ENCODE measurements around the gene ADAMTSL1. TPM values are rescaled to one million over a fixed set of nuclear protein-coding genes. Genes with fewer than 3 reads are reported as not detected.

The ADAMTSL1 gene
- total RNA-seq, 6 experiments from 2014 or later = 0.73 to 2.1 (median 0.89) TPM

DNA sequence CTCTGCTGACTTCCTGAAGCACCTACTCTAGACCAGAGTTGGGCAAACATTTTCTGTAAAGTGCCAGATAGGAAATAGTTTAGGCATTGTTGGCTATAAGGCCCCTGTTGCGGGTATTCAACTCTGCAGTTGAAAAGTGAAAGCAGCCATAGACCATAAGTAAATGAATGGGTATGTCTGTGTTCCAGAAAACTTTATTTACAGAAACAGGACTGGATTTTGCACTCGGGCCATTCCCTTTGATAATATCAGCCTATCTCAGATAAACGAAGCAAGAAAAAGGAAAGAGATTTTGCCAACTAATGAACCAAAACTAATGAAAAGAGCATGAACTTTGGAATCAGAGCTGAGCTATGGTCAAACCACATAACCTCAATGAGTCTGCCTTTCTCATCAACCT, 374.7 kb downstream of the ADAMTSL1 start:
- intact Hi-C loops (cut with DNase I) = no loop called here
- no peaks in the 10 kb centered on the region for H3K9me3 ChIP-seq
- H3K27me3 ChIP-seq = no peaks in the 10 kb centered on the region
- no peak for TF ChIP-seq POLR2A (IDR thresholded peaks at IDR 0.05)
- TF ChIP-seq, protein P1, sequence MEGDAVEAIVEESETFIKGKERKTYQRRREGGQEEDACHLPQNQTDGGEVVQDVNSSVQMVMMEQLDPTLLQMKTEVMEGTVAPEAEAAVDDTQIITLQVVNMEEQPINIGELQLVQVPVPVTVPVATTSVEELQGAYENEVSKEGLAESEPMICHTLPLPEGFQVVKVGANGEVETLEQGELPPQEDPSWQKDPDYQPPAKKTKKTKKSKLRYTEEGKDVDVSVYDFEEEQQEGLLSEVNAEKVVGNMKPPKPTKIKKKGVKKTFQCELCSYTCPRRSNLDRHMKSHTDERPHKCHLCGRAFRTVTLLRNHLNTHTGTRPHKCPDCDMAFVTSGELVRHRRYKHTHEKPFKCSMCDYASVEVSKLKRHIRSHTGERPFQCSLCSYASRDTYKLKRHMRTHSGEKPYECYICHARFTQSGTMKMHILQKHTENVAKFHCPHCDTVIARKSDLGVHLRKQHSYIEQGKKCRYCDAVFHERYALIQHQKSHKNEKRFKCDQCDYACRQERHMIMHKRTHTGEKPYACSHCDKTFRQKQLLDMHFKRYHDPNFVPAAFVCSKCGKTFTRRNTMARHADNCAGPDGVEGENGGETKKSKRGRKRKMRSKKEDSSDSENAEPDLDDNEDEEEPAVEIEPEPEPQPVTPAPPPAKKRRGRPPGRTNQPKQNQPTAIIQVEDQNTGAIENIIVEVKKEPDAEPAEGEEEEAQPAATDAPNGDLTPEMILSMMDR (IDR thresholded peaks at IDR 0.05) = no peak
- H3K36me3 ChIP-seq = no peaks in the 10 kb centered on the region
- no peak overlapping the region for H3K27ac ChIP-seq
- H3K4me1 ChIP-seq = peaks cover 0 to 4% (median 0%) of the 10 kb centered on the region in 4 donors
- no peak overlapping the region for H3K4me3 ChIP-seq
- DNase-seq = no peak
- 24% methylated on average over 3 of the region's 3 CpGs for WGBS (ENCODE audit: insufficient coverage, low coverage, low lambda C conversion rate, missing lambda C conversion rate)
- peak in 3 of 4 donors; percentile 45 to 61 (median 60) for ATAC-seq

DNA sequence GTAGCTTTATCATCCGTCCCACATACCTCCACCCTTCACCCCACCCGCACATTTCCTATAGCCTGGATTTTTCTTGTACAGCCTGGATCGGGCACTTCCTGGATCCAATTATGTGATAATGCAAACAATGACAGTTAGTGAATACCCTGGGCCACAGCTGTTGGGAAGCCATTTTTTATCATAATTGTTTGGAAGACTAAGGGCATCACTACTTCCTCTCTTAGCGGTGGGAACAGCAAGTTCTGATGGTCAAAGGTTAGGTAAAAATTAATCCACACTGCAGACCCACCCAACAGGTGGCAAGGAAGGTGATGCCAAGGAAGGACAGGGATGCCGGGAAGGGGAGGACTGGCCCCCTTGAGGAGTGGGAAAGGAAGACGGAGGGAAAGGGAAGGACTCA, 375.3 kb downstream of the ADAMTSL1 start:
- H3K4me1 ChIP-seq = peaks cover 0 to 4% (median 0%) of the 10 kb centered on the region in 4 donors
- no peaks in the 10 kb centered on the region for H3K27me3 ChIP-seq
- ATAC-seq = no peak
- 65% methylated on average over 6 of the region's 6 CpGs for WGBS (ENCODE audit: insufficient coverage, low coverage, low lambda C conversion rate, missing lambda C conversion rate)
- no peak for DNase-seq
- intact Hi-C loops (cut with DNase I) = no loop called here
- no peaks in the 10 kb centered on the region for H3K9me3 ChIP-seq
- no peak overlapping the region for H3K27ac ChIP-seq
- TF ChIP-seq, protein P1 (IDR thresholded peaks at IDR 0.05) = no peak
- TF ChIP-seq POLR2A (IDR thresholded peaks at IDR 0.05) = no peak
- H3K36me3 ChIP-seq = no peaks in the 10 kb centered on the region
- no peak overlapping the region for H3K4me3 ChIP-seq

DNA sequence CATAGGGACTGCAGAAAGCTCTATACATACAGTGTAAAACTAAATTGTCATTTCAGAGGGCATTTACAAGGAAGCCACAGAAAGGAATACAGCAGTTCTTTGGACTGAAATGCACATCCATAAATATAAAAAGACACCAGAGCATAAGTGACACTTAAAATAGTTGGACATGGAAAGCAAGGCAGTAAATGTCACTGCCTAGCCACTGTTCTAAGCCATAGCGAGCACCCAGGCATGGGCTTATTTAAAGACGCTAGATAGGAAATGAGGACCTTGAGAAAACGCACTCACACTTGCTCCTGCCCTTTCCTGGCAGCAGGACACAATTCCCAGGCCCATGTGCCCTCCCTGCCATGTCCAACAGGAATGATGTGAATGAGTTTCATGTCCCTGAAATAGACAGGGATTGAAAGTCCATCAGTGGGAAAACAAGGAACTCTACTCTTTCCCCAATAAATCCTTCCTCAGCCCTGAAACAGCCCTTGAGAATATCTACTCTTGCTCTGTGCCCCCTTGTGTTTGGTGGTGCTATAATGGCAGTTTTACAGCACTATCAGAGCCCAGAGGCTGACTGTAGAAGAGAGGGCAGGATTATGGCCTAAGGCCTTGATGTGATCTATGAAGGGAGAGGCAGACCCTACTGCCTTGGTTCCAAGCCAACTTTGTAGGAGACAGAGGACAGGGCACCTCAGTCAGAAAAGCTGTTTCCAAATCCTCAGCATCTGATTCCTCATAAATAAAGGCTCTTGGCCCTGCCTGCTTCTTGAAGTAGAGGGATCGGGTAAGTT, 376.1 kb downstream of the ADAMTSL1 start:
- ATAC-seq (no peak), DNase-seq (no peak)
- 69% methylated on average over 4 of the region's 4 CpGs for WGBS (ENCODE audit: insufficient coverage, low coverage, low lambda C conversion rate, missing lambda C conversion rate)
- Histone ChIP-seq H3K27ac (no peak overlapping the region), H3K9me3 (no peaks in the 10 kb centered on the region), H3K4me3 (no peak overlapping the region), H3K27me3 (no peaks in the 10 kb centered on the region), H3K36me3 (no peaks in the 10 kb centered on the region), H3K4me1 (peaks cover 0 to 4% (median 0%) of the 10 kb centered on the region in 4 donors)
- intact Hi-C loops (cut with DNase I) = no loop called here
- TF ChIP-seq, protein P1 (IDR thresholded peaks at IDR 0.05) = no peak
- no peak for TF ChIP-seq POLR2A (IDR thresholded peaks at IDR 0.05)

DNA sequence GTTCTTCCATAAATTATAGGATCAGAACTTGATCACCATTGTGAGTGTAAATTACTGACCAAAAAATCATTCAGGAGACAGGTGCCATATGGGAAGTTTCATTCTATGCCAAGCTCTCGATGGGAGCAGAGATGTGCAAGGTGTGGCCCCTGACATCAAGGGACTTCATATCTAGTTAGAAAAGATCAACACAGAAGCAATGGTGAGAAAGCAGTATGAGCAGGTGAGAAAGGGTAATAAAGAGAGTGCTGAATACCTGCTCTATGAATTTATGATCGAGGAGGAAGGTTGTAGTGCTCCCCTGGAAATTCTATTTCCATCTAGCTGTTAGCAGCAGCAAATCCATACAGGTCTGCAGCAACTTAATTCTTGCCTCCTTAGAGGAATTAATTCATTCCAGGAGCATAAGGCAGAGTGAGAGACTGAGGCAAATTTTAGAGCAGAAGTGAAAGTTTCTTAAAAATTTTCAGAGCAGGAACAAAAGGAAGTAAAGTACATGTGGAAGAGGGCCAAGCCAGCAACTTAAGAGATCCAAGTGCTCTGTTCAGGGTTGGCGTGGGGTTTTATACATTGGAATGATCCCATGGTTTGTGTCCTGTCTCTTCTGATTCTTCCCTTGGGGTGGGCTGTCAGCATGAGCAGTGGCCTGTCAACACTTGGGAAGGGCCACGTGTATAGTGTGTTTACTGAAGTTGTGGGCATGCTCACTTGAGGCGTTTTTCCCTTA, 377.3 kb downstream of the ADAMTSL1 start:
- DNase-seq = no peak
- no peak overlapping the region for H3K27ac ChIP-seq
- H3K4me1 ChIP-seq = peaks cover 0 to 4% (median 0%) of the 10 kb centered on the region in 4 donors
- 70% methylated on average over 5 of the region's 5 CpGs for WGBS (ENCODE audit: insufficient coverage, low coverage, low lambda C conversion rate, missing lambda C conversion rate)
- no peak for ATAC-seq
- H3K27me3 ChIP-seq = no peaks in the 10 kb centered on the region
- no peaks in the 10 kb centered on the region for H3K9me3 ChIP-seq
- no peaks in the 10 kb centered on the region for H3K36me3 ChIP-seq
- no peak overlapping the region for H3K4me3 ChIP-seq
- TF ChIP-seq, protein P1 (IDR thresholded peaks at IDR 0.05) = no peak
- no peak for TF ChIP-seq POLR2A (IDR thresholded peaks at IDR 0.05)
- intact Hi-C loops (cut with DNase I) = no loop called here

Data from right lobe of liver (tissue), 6 donors.